HFFc6 (cell line): Measurements from ENCODE around the gene CPT1B. TPM values are rescaled to one million over a fixed set of nuclear protein-coding genes. Genes with fewer than 3 reads are reported as not detected.

ENCODE experiments used
- DNase-seq: peaks from one replicate; pipeline ENCODE4 v3.0.0-alpha.2; 2018
- H3K27ac Mint-ChIP-seq: 2 replicates; pipeline ENCODE4 v1.8.0; 2020; ENCODE audit warnings: mild to moderate bottlenecking, mixed read lengths
- H3K27me3 Mint-ChIP-seq: 2 replicates; pipeline ENCODE4 v1.8.0; 2021; ENCODE audit warnings: mild to moderate bottlenecking, moderate library complexity, mixed read lengths; ENCODE audit not compliant: insufficient read depth
- H3K36me3 Mint-ChIP-seq: 2 replicates; pipeline ENCODE4 v1.8.0; 2021; ENCODE audit warnings: low read depth, mixed read lengths
- H3K4me1 Mint-ChIP-seq: 2 replicates; pipeline ENCODE4 v1.8.0; 2020; ENCODE audit warnings: low read depth, mixed read lengths
- H3K4me3 Mint-ChIP-seq: 2 replicates; pipeline ENCODE4 v1.8.0; 2020; ENCODE audit warnings: mild to moderate bottlenecking, moderate library complexity, mixed read lengths
- H3K9me3 Mint-ChIP-seq: 2 replicates; pipeline ENCODE4 v1.8.0; 2020; ENCODE audit warnings: mild to moderate bottlenecking, mixed read lengths
- total RNA-seq, 6 experiments: library from RNA; stranded (reverse); fragmentation: NEBNext Ultra II Directional; extraction: Animal tissue kit (Norgen Biotek cat#: 25700); gene quantifications; 2 replicates in 1 of 6; 3 replicates in 5 of 6; pipeline ENCODE4 v1.2.3, GENCODE V29; 2021
- TF ChIP-seq, protein P1 (sequence below): fragments of 200-600 bp; sonication (generic); IDR thresholded peaks from 2 replicates; pipeline ENCODE4 v1.5.0; 2021; ENCODE audit warnings: antibody characterized with exemption, mild to moderate bottlenecking

The CPT1B gene
- total RNA-seq, 6 experiments from 2014 or later, result 0.82 to 3.0 (median 1.5) TPM

DNA sequence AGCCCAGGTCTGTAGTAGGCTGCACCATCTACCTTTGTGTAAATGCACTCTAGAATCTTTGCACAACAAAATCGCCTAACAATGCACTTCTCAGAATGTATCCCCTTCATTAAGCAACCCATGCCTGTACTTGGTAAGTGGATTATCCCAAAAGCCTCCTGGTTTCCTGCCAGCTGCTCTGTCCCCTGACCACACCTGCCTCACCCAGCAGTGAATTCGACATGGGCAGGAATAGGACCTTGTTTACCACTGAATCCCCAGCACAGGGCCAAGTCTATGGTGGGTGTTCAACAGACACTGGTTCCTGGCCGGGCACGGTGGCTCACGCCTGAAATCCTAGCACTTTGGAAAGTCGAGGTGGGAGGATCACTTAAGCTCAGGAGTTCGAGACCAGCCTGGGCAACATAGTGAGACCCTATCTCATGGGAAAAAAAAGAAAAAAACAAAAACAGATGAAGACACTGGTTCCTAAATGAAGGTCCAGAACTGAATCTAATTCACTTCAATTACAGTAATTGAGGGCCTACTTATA is 10.4 kb downstream of the CPT1B start:
- H3K27ac Mint-ChIP-seq, result no peak overlapping the region
- TF ChIP-seq, protein P1, sequence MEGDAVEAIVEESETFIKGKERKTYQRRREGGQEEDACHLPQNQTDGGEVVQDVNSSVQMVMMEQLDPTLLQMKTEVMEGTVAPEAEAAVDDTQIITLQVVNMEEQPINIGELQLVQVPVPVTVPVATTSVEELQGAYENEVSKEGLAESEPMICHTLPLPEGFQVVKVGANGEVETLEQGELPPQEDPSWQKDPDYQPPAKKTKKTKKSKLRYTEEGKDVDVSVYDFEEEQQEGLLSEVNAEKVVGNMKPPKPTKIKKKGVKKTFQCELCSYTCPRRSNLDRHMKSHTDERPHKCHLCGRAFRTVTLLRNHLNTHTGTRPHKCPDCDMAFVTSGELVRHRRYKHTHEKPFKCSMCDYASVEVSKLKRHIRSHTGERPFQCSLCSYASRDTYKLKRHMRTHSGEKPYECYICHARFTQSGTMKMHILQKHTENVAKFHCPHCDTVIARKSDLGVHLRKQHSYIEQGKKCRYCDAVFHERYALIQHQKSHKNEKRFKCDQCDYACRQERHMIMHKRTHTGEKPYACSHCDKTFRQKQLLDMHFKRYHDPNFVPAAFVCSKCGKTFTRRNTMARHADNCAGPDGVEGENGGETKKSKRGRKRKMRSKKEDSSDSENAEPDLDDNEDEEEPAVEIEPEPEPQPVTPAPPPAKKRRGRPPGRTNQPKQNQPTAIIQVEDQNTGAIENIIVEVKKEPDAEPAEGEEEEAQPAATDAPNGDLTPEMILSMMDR, result no peak
- no peaks in the 10 kb centered on the region for H3K36me3 Mint-ChIP-seq
- H3K4me1 Mint-ChIP-seq, result peaks cover 9% of the 10 kb centered on the region
- no peak overlapping the region for H3K4me3 Mint-ChIP-seq
- DNase-seq, result no peak
- no peaks in the 10 kb centered on the region for H3K9me3 Mint-ChIP-seq
- peaks cover 11% of the 10 kb centered on the region for H3K27me3 Mint-ChIP-seq

DNA sequence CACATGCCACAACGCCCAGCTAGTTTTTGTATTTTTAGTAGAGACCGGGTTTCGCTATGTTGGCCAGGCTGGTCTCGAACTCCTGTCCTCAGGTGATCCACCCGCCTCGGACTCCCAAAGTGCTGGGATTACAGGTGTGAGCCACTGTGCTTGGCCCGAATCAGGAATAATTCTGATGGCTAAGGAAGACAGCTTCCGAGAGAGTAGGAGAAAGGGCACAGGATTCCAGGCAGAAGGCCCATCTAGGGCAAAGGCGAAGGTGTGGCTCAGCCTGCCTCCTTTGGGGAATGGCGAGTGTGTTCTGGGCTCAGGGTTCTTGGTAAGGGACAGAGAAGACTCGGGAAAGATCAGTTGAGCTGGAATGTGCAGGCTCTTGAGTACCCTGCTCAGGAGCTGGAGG is 13.9 kb downstream of the CPT1B start:
- TF ChIP-seq, protein P1, result no peak
- peaks cover 21% of the 10 kb centered on the region for H3K27me3 Mint-ChIP-seq
- no peak for DNase-seq
- no peak overlapping the region for H3K27ac Mint-ChIP-seq
- H3K4me3 Mint-ChIP-seq, result no peak overlapping the region
- no peaks in the 10 kb centered on the region for H3K36me3 Mint-ChIP-seq
- no peaks in the 10 kb centered on the region for H3K9me3 Mint-ChIP-seq
- peaks cover 9% of the 10 kb centered on the region for H3K4me1 Mint-ChIP-seq

DNA sequence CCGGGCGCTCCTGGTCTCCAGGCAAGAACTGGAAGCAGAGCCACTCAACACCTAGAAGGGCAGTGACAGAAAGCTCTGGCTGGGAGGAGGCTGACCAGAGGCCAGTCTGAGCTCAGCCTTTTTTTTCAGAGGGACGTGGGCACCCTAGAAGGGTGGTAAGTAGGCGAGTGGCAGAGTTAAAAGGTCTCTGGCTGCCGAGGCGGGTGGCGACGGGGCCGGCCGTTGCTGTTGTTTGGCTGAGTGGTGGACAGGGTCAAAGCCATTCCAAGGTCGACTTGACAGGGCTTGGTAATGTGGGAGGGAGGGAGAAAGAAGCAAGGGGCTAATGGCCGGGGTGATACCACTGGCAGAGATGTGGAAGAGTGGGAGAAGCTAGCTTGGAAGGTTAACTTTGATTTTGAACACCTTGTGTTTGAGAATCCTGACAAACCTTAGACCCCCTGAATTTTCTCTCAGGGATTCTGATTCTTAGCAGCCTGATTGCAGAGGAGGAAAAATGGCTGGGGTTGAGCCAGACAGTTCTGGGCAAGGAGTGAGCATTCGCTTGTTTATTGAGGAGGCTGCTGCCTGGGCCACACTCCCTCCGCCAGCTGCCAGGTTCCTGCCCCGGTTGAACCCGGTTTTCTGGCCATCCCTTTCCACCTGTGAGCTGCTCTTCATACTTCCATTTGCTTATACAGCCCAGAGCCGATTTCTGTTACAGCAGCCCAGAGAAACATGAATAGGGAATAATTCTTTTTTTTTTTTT is 14.6 kb downstream of the CPT1B start:
- DNase-seq, result no peak
- peak overlapping the region; percentile 88 for H3K4me3 Mint-ChIP-seq
- H3K27ac Mint-ChIP-seq, result no peak overlapping the region
- TF ChIP-seq, protein P1, result no peak
- peaks cover 9% of the 10 kb centered on the region for H3K4me1 Mint-ChIP-seq
- H3K9me3 Mint-ChIP-seq, result no peaks in the 10 kb centered on the region
- peaks cover 21% of the 10 kb centered on the region for H3K27me3 Mint-ChIP-seq
- H3K36me3 Mint-ChIP-seq, result no peaks in the 10 kb centered on the region

DNA sequence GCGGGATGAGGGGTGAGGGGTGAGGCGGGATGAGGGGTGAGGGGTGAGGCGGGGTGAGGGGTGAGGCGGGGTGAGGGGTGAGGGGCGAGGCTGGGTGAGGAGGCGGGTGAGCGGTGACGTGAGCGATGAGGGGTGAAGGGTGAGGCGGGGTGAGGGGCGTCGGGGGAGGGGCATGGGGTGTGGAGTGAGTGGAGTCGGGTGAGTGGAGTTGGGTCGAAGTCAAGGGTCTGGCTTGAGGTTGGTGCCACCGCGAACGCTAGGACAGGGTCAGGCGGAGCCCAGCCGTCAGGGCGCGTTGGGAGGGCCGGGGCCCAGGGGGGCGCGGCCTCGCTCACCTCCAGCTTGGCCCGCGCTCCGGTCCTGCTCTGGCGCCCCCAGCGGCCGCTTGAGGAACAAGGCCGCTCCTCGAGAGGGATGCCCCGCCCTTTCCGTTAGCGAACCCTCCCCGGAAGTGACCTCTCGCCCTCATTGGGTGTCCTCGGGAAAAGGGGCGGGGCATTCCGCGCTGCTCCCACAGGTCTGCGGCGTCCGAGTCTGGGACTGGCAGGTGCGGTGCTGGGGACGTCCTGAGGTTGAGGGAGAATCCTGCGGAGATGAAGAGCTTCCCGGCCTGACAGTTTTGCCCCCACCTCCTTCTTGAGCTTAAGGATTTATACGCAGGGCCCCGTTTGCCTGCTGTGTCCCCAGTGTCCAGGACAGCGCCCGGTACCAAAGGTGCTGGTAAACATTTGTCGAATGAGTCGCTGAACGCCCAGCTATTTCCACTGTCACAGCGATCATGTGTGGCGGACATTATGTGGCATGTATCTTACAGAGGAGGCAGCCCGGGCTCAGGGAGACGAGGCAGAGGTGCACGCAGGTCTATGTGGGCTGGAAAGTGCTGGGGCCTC is 15.5 kb downstream of the CPT1B start, which contains the start of gene SYCE3:
Gene SYCE3, minus strand, starts transcription at position 397 of the 890 bp plus-strand sequence. CDS start 6,514 bp downstream, outside the sequence.
- TF ChIP-seq, protein P1, result peak; percentile 94
- DNase-seq, result peak; percentile 77
- Mint-ChIP-seq H3K36me3 (no peaks in the 10 kb centered on the region), H3K4me3 (peak within 1 kb of the TSS; percentile 88), H3K27ac (no peak within 1 kb of the TSS), H3K27me3 (peaks cover 21% of the 10 kb centered on the region), H3K4me1 (peaks cover 9% of the 10 kb centered on the region), H3K9me3 (no peaks in the 10 kb centered on the region)

DNA sequence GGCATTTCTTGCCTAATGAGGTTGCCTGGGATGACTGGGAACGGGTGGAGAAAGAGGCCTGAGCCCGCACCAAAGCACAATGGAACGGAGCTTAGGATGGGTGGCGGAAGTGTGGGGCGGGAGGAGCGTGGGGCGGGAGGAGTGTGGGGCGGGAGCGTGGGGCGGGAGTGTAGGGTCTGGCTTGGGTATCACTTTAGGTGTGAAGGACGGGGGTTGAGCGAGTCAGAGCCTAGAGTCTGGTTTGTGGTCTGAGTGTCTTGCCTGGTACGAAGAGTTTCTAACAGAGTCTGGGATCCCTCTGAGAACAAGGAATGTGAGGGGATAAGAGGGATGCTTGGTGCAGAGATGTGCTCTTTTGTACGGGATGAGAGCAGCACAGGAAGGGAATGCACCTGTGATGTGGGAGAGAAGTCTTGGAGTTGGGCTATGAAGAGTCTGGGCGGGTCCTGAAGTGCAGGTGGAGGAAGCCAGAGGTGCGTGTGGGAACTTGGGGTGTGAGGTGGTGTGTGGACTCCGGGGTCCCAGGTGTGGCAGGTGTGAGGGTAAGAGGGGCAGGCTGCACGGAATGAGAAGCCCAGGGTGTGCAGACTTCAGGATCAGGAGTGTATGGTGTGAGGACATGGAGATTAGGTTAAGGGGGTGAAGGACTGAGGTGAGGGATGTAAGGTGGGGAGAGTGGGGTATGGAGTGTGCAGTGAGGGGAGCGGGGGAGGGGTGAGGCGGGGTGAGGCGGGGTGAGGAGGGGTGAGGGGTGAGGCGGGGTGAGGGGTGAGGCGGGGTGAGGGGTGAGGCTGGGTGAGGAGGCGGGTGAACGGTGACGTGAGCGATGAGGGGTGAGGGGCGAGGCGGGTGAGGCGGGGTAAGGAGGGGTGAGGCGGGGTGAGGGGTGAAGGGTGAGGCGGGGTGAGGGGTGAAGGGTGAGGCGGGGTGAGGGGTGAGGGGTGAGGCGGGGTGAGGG is 16.5 kb downstream of the CPT1B start:
- no peaks in the 10 kb centered on the region for H3K36me3 Mint-ChIP-seq
- H3K4me1 Mint-ChIP-seq, result peaks cover 9% of the 10 kb centered on the region
- H3K4me3 Mint-ChIP-seq, result no peak overlapping the region
- H3K27ac Mint-ChIP-seq, result no peak overlapping the region
- TF ChIP-seq, protein P1, result no peak
- H3K9me3 Mint-ChIP-seq, result no peaks in the 10 kb centered on the region
- DNase-seq, result no peak
- peaks cover 21% of the 10 kb centered on the region for H3K27me3 Mint-ChIP-seq
